K562 (cell line): Measurements from ENCODE around the gene PHAX. TPM values are rescaled to one million over a fixed set of nuclear protein-coding genes. Genes with fewer than 3 reads are reported as not detected.

Experiments
- ATAC-seq: fragments of 200-7000 bp; cut with Tn5 transposase; 3 replicates; pipeline ENCODE4 v1.9.1; 2020; ENCODE audit warnings: moderate library complexity
- BruUV-seq: library from RNA; stranded (reverse); fragments of 400-500 nt; replicated peaks from 2 replicates; lab custom pipeline; 2021; lab: Mats Ljungman, UMichigan
- CTCF ChIA-PET: fragments of 300-600 bp; formaldehyde crosslinking; extraction: SDS; loops from one replicate; lab custom pipeline; 2021; ENCODE audit warnings: low intra/inter-chr PET ratio; lab: Yijun Ruan, JAX
- POLR2A ChIA-PET: fragments of 300-600, 350-650 bp; sonication (Branson Sonifier 250); formaldehyde crosslinking; extraction: SDS; loops from one replicate; lab custom pipeline; 2021; ENCODE audit warnings: antibody characterized with exemption, inconsistent platforms; lab: Yijun Ruan, JAX
- DNase-seq, 4 experiments: peaks; one replicate each; pipeline versions ENCODE4 v3.0.0 to v3.0.0-alpha.2; 2011 to 2018; ENCODE audit warnings: low spot score in 3 of 4, mixed read lengths in 3 of 4; ENCODE audit errors: extremely low read depth in 1 of 4
- FAIRE-seq: peaks from 2 replicates; lab custom pipeline; 2011; peaks lifted over from hg19 to GRCh38; lab: Jason Lieb, UNC
- H2AFZ ChIP-seq: 2 replicates; pipeline ENCODE4 v1.6.0; 2011; ENCODE audit warnings: low read depth, low read length, control low read depth, inconsistent platforms
- H3K27ac ChIP-seq: fragments of 200-600 bp; 3 replicates; pipeline ENCODE4 v1.8.0; 2011; ENCODE audit warnings: low read depth, mild to moderate bottlenecking, control low read depth, inconsistent platforms, low read length, moderate library complexity, mixed read lengths; ENCODE audit errors: extremely low read depth
- H3K27me3 ChIP-seq, 2 experiments: fragments of 300-600 bp in 1 of 2; 2 replicates in 1 of 2; 3 replicates in 1 of 2; pipeline versions ENCODE4 v1.6.0 to v1.8.0; 2011; ENCODE audit warnings: inconsistent platforms in 2 of 2, low read length in 2 of 2, mild to moderate bottlenecking in 1 of 2, mixed read lengths in 1 of 2, moderate library complexity in 1 of 2; ENCODE audit not compliant: control insufficient read depth in 2 of 2, insufficient read depth in 2 of 2
- H3K36me3 ChIP-seq: fragments of 300-600 bp; 3 replicates; pipeline ENCODE4 v1.8.0; 2011; ENCODE audit warnings: mild to moderate bottlenecking, low read length, inconsistent platforms; ENCODE audit not compliant: control insufficient read depth, insufficient read depth
- H3K4me1 ChIP-seq, 2 experiments: fragments of 200-600 bp in 1 of 2; replicated peaks in 1 of 2; 2 replicates in 1 of 2; 3 replicates in 1 of 2; pipeline versions ENCODE4 v1.5.1 to v1.8.0; 2011; ENCODE audit warnings: inconsistent platforms in 2 of 2, low read length in 2 of 2, mild to moderate bottlenecking in 1 of 2, mixed read lengths in 1 of 2, moderate library complexity in 1 of 2; ENCODE audit not compliant: control insufficient read depth in 2 of 2, insufficient read depth in 2 of 2
- H3K4me2 ChIP-seq: 2 replicates; pipeline ENCODE4 v1.6.1; 2011; ENCODE audit warnings: low read length, control low read depth, inconsistent platforms, mixed read lengths; ENCODE audit not compliant: insufficient read depth
- H3K4me3 ChIP-seq: fragments of 200-600 bp; sonication (generic), shearing (Covaris generic); 2 replicates; pipeline ENCODE4 v1.5.1; 2016; ENCODE audit warnings: control low read depth, inconsistent platforms
- H3K79me2 ChIP-seq: fragments of 200-600 bp; 3 replicates; pipeline ENCODE4 v1.8.0; 2011; ENCODE audit warnings: low read length, inconsistent platforms; ENCODE audit not compliant: control insufficient read depth, insufficient read depth
- H3K9ac ChIP-seq, 2 experiments: 2 replicates each; pipeline versions ENCODE4 v1.6.0 to v1.6.1; 2011; ENCODE audit warnings: low read depth in 2 of 2, low read length in 2 of 2, control low read depth in 1 of 2, inconsistent platforms in 1 of 2, mild to moderate bottlenecking in 1 of 2, mixed read lengths in 1 of 2; ENCODE audit not compliant: insufficient read depth in 1 of 2
- H3K9me1 ChIP-seq: one replicate; pipeline ENCODE4 v1.6.0; 2011; ENCODE audit warnings: inconsistent platforms, mild to moderate bottlenecking, low read length, moderate library complexity; ENCODE audit not compliant: control insufficient read depth, insufficient read depth
- H3K9me3 ChIP-seq: replicated peaks from 2 replicates; pipeline ENCODE4 v1.5.1; 2011; ENCODE audit warnings: low read depth, low read length, inconsistent platforms; ENCODE audit not compliant: control insufficient read depth, insufficient read depth
- H4K20me1 ChIP-seq: replicated peaks from 2 replicates; pipeline ENCODE4 v1.6.1; 2011; ENCODE audit warnings: low read length, inconsistent platforms, mixed read lengths; ENCODE audit not compliant: control insufficient read depth, insufficient read depth
- CHD4 ChIP-seq: fragments of 200-600 bp; sonication (generic); IDR thresholded peaks from 3 replicates; pipeline ENCODE4 v1.6.1; 2012; ENCODE audit warnings: low read depth, mild to moderate bottlenecking, mixed read lengths, low read length, inconsistent platforms; ENCODE audit not compliant: insufficient read depth, insufficient replicate concordance, poor library complexity, severe bottlenecking
- ETV6 ChIP-seq, 3 experiments: fragments of 150-350 bp in 1 of 3; sonication (generic) in 1 of 3; formaldehyde crosslinking in 1 of 3; IDR thresholded peaks; 2 replicates each; pipeline versions ENCODE4 v1.6.1 to v1.8.0; 2014 to 2022; ENCODE audit warnings: borderline replicate concordance in 2 of 3, low read depth in 2 of 3, antibody characterized with exemption in 1 of 3, low read length in 1 of 3, mild to moderate bottlenecking in 1 of 3, missing genetic modification reagents in 1 of 3
- EWSR1 ChIP-seq: fragments of 450-650 bp; IDR thresholded peaks from 2 replicates; pipeline ENCODE4 v1.6.1; 2018; ENCODE audit warnings: borderline replicate concordance, mild to moderate bottlenecking, low read depth, moderate library complexity; ENCODE audit not compliant: partially characterized antibody
- KLF6 ChIP-seq: fragments of 250-450 bp; sonication (Bioruptor Pico); IDR thresholded peaks from 2 replicates; pipeline ENCODE4 v1.4.0; 2020; ENCODE audit warnings: mild to moderate bottlenecking, moderate library complexity, borderline replicate concordance
- MYNN ChIP-seq, 2 experiments: sonication (generic); formaldehyde crosslinking in 1 of 2; IDR thresholded peaks; 2 replicates each; pipeline versions ENCODE4 v1.5.0 to v1.6.1; 2016 to 2020; ENCODE audit warnings: antibody characterized with exemption in 1 of 2, missing genetic modification reagents in 1 of 2
- RBM22 ChIP-seq: fragments of 200-400 bp; formaldehyde crosslinking; IDR thresholded peaks from 2 replicates; pipeline ENCODE4 v1.6.1; 2018; ENCODE audit warnings: low read length, low read depth; ENCODE audit not compliant: poor library complexity, severe bottlenecking
- SMAD1 ChIP-seq: fragments of 150-350 bp; IDR thresholded peaks from 2 replicates; pipeline ENCODE4 v1.6.1; 2014; ENCODE audit warnings: low read length, low read depth; ENCODE audit not compliant: partially characterized antibody
- ZBED1 ChIP-seq: IDR thresholded peaks from 2 replicates; pipeline ENCODE4 v1.6.1; 2014
- ZNF124 ChIP-seq: sonication (generic); formaldehyde crosslinking; IDR thresholded peaks from 2 replicates; pipeline ENCODE4 v1.8.1; 2022; ENCODE audit warnings: missing genetic modification reagents
- ZNF436 ChIP-seq: fragments of 250-450, 450-650 bp; sonication (Bioruptor Pico); formaldehyde crosslinking; IDR thresholded peaks from 2 replicates; pipeline ENCODE4 v1.7.0; 2020; ENCODE audit warnings: mild to moderate bottlenecking
- ZNF699 ChIP-seq: fragments of 250-450 bp; sonication (Bioruptor Pico); IDR thresholded peaks from 2 replicates; pipeline ENCODE4 v1.8.0; 2021; ENCODE audit warnings: mild to moderate bottlenecking, moderate library complexity; ENCODE audit not compliant: insufficient replicate concordance
- ZSCAN32 ChIP-seq: fragments of 450-650 bp; formaldehyde crosslinking; IDR thresholded peaks from 2 replicates; pipeline ENCODE4 v1.4.0; 2020; ENCODE audit warnings: mild to moderate bottlenecking, moderate library complexity
- WGBS: fragments of 100-300 bp; shearing (Covaris generic); methylation state at CpG from one replicate; pipeline ENCODE4 v1.1.6; 2016; ENCODE audit warnings: low coverage, mixed read lengths; ENCODE audit not compliant: insufficient coverage; ENCODE audit errors: missing lambda C conversion rate; 5-methylcytosine and 5-hydroxymethylcytosine counted together
- in situ Hi-C: fragments of 300-500 bp; cut with MboI; formaldehyde crosslinking; loops from 4 replicates; pipeline ENCODE4 v1.15.0; 2018; ENCODE audit warnings: inconsistent platforms, mixed read lengths
- intact Hi-C: fragments of 100-400 bp; cut with micrococcal nuclease; formaldehyde crosslinking; loops from 2 replicates; pipeline ENCODE4 v1.14.2; 2022
- polyA plus RNA-seq, 8 experiments: library from polyadenylated mRNA; depleted of rRNA in 4 of 8; stranded (reverse) in 5 of 8; unstranded in 3 of 8; fragments of >200 nt; fragmentation: Nextera tagmentation in 2 of 8; fragmentation: Illumina TruSeq in 1 of 8; extraction: Ambion mirVana in 2 of 8; extraction: Trizol in 1 of 8; gene quantifications; 2 replicates each; pipeline versions ENCODE4 v1.2.1 to v1.2.3, GENCODE V29; 2011 to 2014; ENCODE audit warnings: inconsistent platforms in 1 of 8, missing spikeins in 1 of 8
- total RNA-seq, 7 experiments: library from RNA; depleted of rRNA in 6 of 7; stranded (reverse); fragments of >200 nt in 6 of 7; fragmentation: Illumina TruSeq in 2 of 7; extraction: Trizol in 2 of 7; gene quantifications; 2 replicates each; pipeline versions ENCODE4 v1.2.1 to v1.2.3, GENCODE V29; 2011 to 2021; ENCODE audit warnings: low replicate concordance in 1 of 7
- TF ChIP-seq, protein P1 (sequence below): fragments of 250-450 bp; sonication (Bioruptor Pico); IDR thresholded peaks from 2 replicates; pipeline ENCODE4 v1.5.0; 2021
- TF ChIP-seq, protein P2 (sequence below): fragments of 250-450 bp; sonication (Bioruptor Pico); IDR thresholded peaks from 2 replicates; pipeline ENCODE4 v1.8.0; 2022; ENCODE audit warnings: moderate library complexity, mild to moderate bottlenecking, inconsistent platforms
- TF ChIP-seq, protein P3 (sequence below): fragments of 250-450 bp; sonication (Bioruptor Pico); IDR thresholded peaks from 2 replicates; pipeline ENCODE4 v1.8.0; 2021; ENCODE audit warnings: moderate library complexity, mild to moderate bottlenecking, inconsistent platforms

The PHAX gene
- total and polyA plus RNA-seq, 9 of the 15 experiments (the other 6 are each of a cell fraction or from before 2014, with no cell fraction given), result 20.2 to 59.8 (median 43.5) TPM

DNA sequence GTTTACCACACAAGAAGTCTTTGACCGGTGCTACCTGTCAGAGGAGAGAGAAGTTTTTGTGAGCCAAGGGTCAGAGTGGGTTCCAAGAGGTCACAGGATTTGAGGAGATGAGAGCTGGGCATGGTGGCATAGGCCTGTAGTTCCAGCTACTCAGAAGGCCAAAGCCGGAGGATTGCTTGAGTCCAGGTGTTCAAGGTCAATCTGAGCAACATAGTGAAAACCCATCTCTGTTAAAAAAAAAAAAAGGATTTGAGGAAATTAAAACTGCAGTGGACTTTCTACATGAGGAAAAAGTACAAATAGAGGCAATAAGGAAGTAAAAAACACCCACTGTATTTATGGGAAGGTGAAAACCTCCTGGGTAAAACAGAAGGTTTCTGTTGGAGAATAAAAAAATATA, 63.8 kb downstream of the PHAX start:
- in situ Hi-C loops, result no loop called here
- 20% methylated on average over 2 of the region's 2 CpGs for WGBS
- no peak for TF ChIP-seq ZNF699 (CRISPR knock-in tag)
- TF ChIP-seq CHD4, result no peak
- TF ChIP-seq, protein P1, sequence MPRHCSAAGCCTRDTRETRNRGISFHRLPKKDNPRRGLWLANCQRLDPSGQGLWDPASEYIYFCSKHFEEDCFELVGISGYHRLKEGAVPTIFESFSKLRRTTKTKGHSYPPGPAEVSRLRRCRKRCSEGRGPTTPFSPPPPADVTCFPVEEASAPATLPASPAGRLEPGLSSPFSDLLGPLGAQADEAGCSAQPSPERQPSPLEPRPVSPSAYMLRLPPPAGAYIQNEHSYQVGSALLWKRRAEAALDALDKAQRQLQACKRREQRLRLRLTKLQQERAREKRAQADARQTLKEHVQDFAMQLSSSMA, result no peak
- TF ChIP-seq MYNN (IDR thresholded peaks at IDR 0.05), result no peak
- TF ChIP-seq MYNN (CRISPR knock-in tag; IDR thresholded peaks at IDR 0.05), result no peak
- TF ChIP-seq ZNF124 (CRISPR knock-in tag), result no peak
- TF ChIP-seq, protein P2, sequence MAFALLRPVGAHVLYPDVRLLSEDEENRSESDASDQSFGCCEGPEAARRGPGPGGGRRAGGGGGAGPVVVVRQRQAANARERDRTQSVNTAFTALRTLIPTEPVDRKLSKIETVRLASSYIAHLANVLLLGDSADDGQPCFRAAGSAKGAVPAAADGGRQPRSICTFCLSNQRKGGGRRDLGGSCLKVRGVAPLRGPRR, result no peak
- TF ChIP-seq, protein P3, sequence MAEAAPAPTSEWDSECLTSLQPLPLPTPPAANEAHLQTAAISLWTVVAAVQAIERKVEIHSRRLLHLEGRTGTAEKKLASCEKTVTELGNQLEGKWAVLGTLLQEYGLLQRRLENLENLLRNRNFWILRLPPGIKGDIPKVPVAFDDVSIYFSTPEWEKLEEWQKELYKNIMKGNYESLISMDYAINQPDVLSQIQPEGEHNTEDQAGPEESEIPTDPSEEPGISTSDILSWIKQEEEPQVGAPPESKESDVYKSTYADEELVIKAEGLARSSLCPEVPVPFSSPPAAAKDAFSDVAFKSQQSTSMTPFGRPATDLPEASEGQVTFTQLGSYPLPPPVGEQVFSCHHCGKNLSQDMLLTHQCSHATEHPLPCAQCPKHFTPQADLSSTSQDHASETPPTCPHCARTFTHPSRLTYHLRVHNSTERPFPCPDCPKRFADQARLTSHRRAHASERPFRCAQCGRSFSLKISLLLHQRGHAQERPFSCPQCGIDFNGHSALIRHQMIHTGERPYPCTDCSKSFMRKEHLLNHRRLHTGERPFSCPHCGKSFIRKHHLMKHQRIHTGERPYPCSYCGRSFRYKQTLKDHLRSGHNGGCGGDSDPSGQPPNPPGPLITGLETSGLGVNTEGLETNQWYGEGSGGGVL (CRISPR knock-in tag), result no peak
- TF ChIP-seq ZNF436 (CRISPR knock-in tag), result no peak
- TF ChIP-seq RBM22, result no peak
- TF ChIP-seq KLF6, result no peak
- TF ChIP-seq SMAD1, result no peak
- TF ChIP-seq EWSR1, result no peak
- TF ChIP-seq ZBED1, result no peak
- TF ChIP-seq ETV6 (IDR thresholded peaks at IDR 0.05; ENCODE audit: borderline replicate concordance in 1 of 2, low read depth in 2 of 2, low read length in 1 of 2), result no peak
- TF ChIP-seq ETV6 (CRISPR knock-in tag; IDR thresholded peaks at IDR 0.05; ENCODE audit: borderline replicate concordance), result no peak
- no peak for TF ChIP-seq ZSCAN32 (CRISPR knock-in tag)
- TF ChIP-seq, all 486 proteins: peak for 0

More for the DNA sequence above, 63.8 kb downstream of the PHAX start:
- H3K4me2 ChIP-seq, result no peak overlapping the region
- DNase-seq (no peak), ATAC-seq (no peak), FAIRE-seq (no peak)
- H3K9me1 ChIP-seq, result no peaks in the 10 kb centered on the region
- no peaks in the 10 kb centered on the region for H3K9me3 ChIP-seq
- BruUV-seq, result no TSS peak
- intact Hi-C loops, result no loop called here
- H3K27me3 ChIP-seq, result peaks cover 0 to 5% of the 10 kb centered on the region in 2 experiments; a peak in 1 of 5 replicates
- H2AFZ ChIP-seq, result no peak overlapping the region
- no peak overlapping the region for H3K9ac ChIP-seq
- no peaks in the 10 kb centered on the region; a peak in 1 of 5 replicates for H3K4me1 ChIP-seq
- H3K27ac ChIP-seq, result no peak overlapping the region
- CTCF ChIA-PET, result no interaction called here
- no peaks in the 10 kb centered on the region for H3K79me2 ChIP-seq
- no peaks in the 10 kb centered on the region for H3K36me3 ChIP-seq
- H4K20me1 ChIP-seq, result no peaks in the 10 kb centered on the region
- no peak overlapping the region for H3K4me3 ChIP-seq
- POLR2A ChIA-PET, result no interaction called here
